SK-N-SH (cell line): Measurements from ENCODE around the gene NSG2. TPM values are rescaled to one million over a fixed set of nuclear protein-coding genes. Genes with fewer than 3 reads are reported as not detected.

Experiments
- CTCF ChIA-PET: fragments of 300-600, 350-600 bp; formaldehyde crosslinking; extraction: SDS; loops from one replicate; lab custom pipeline; 2021; lab: Yijun Ruan, JAX
- POLR2A ChIA-PET: fragments of 350-600 bp; sonication (Branson Sonifier 250); formaldehyde crosslinking; extraction: SDS; loops from one replicate; lab custom pipeline; 2020; ENCODE audit warnings: antibody characterized with exemption, inconsistent platforms; lab: Yijun Ruan, JAX
- DNase-seq: peaks from one replicate; pipeline ENCODE4 v3.0.0; 2012
- H2AFZ ChIP-seq: fragments of 200-600 bp; sonication (generic); 2 replicates; pipeline ENCODE4 v1.8.1; 2016; ENCODE audit warnings: antibody characterized with exemption, mild to moderate bottlenecking, low read depth
- H3F3A ChIP-seq: fragments of 200-600 bp; sonication (generic); replicated peaks from 2 replicates; pipeline ENCODE3; 2016; ENCODE audit warnings: antibody characterized with exemption, mild to moderate bottlenecking; ENCODE audit not compliant: insufficient read depth
- H3K27ac ChIP-seq, 2 experiments: fragments of 200-500 bp in 1 of 2; fragments of 200-600 bp in 1 of 2; sonication (Bioruptor generic) in 1 of 2; sonication (generic), shearing (Covaris generic) in 1 of 2; 2 replicates each; pipeline versions ENCODE4 v1.5.1 to v1.6.1; 2014 to 2016; ENCODE audit warnings: low read depth in 2 of 2, inconsistent platforms in 1 of 2, low read length in 1 of 2, mild to moderate bottlenecking in 1 of 2, mixed read lengths in 1 of 2
- H3K27me3 ChIP-seq: fragments of 200-600 bp; sonication (generic), shearing (Covaris generic); 2 replicates; pipeline ENCODE4 v1.6.1; 2016; ENCODE audit warnings: mixed run types; ENCODE audit not compliant: insufficient read depth
- H3K36me3 ChIP-seq, 2 experiments: fragments of 200-500 bp in 1 of 2; fragments of 200-600 bp in 1 of 2; sonication (Bioruptor generic) in 1 of 2; sonication (generic) in 1 of 2; replicated peaks in 1 of 2; 2 replicates each; pipeline versions ENCODE3 to v1.5.1; 2014 to 2016; ENCODE audit warnings: low read length in 1 of 2, mild to moderate bottlenecking in 1 of 2; ENCODE audit not compliant: insufficient read depth in 2 of 2, control insufficient read depth in 1 of 2
- H3K4me1 ChIP-seq, 2 experiments: fragments of 200-500 bp in 1 of 2; fragments of 200-600 bp in 1 of 2; sonication (Bioruptor generic) in 1 of 2; sonication (generic), shearing (Covaris generic) in 1 of 2; 2 replicates each; pipeline versions ENCODE4 v1.5.1 to v1.6.1; 2014 to 2016; ENCODE audit warnings: low read depth in 1 of 2, low read length in 1 of 2, mixed run types in 1 of 2; ENCODE audit not compliant: insufficient read depth in 2 of 2, control insufficient read depth in 1 of 2
- H3K4me2 ChIP-seq: fragments of 200-600 bp; sonication (generic), shearing (Covaris generic); 2 replicates; pipeline ENCODE4 v1.6.1; 2017; ENCODE audit warnings: mixed run types
- H3K4me3 ChIP-seq, 2 experiments: fragments of 200-500 bp in 1 of 2; fragments of 200-600 bp in 1 of 2; sonication (Bioruptor generic) in 1 of 2; sonication (generic), shearing (Covaris generic) in 1 of 2; 2 replicates each; pipeline versions ENCODE4 v1.5.1 to v1.8.1; 2014 to 2016; ENCODE audit warnings: low read depth in 2 of 2, inconsistent platforms in 1 of 2, low read length in 1 of 2, mild to moderate bottlenecking in 1 of 2, mixed read lengths in 1 of 2, moderate library complexity in 1 of 2
- H3K79me2 ChIP-seq: fragments of 200-600 bp; sonication (generic); 2 replicates; pipeline ENCODE4 v1.8.1; 2017; ENCODE audit warnings: mild to moderate bottlenecking; ENCODE audit not compliant: insufficient read depth
- H3K9ac ChIP-seq: fragments of 200-600 bp; sonication (generic); 2 replicates; pipeline ENCODE4 v1.6.1; 2017; ENCODE audit warnings: mixed run types
- H3K9me2 ChIP-seq: fragments of 200-600 bp; sonication (generic); 2 replicates; pipeline ENCODE4 v1.6.1; 2017; ENCODE audit warnings: mixed run types
- H3K9me3 ChIP-seq: fragments of 200-600 bp; sonication (generic); 2 replicates; pipeline ENCODE4 v1.6.1; 2017; ENCODE audit warnings: mixed run types, mild to moderate bottlenecking, moderate library complexity
- H4K20me1 ChIP-seq: fragments of 200-600 bp; sonication (generic); 2 replicates; pipeline ENCODE4 v1.6.1; 2017; ENCODE audit warnings: mild to moderate bottlenecking, mixed run types; ENCODE audit not compliant: insufficient read depth
- CHD2 ChIP-seq: fragments of 150-350 bp; IDR thresholded peaks from 2 replicates; pipeline ENCODE4 v1.6.1; 2018; ENCODE audit warnings: low read length; ENCODE audit not compliant: partially characterized antibody
- EZH2phosphoT487 ChIP-seq: fragments of 200-600 bp; sonication (generic); IDR thresholded peaks from 2 replicates; pipeline ENCODE4 v1.6.1; 2017; ENCODE audit warnings: low read depth, mixed run types, mild to moderate bottlenecking, antibody characterized with exemption, moderate library complexity, borderline replicate concordance
- FOSL2 ChIP-seq: IDR thresholded peaks from 2 replicates; pipeline ENCODE4 v1.4.0; 2012; ENCODE audit warnings: low read depth, mild to moderate bottlenecking, moderate library complexity, borderline replicate concordance
- FOXM1 ChIP-seq: IDR thresholded peaks from 2 replicates; pipeline ENCODE4 v1.4.0; 2012; ENCODE audit warnings: low read depth, mild to moderate bottlenecking
- GABPA ChIP-seq: IDR thresholded peaks from 2 replicates; pipeline ENCODE4 v1.4.0; 2012; ENCODE audit warnings: low read depth, mild to moderate bottlenecking
- IRF3 ChIP-seq: fragments of 150-350 bp; IDR thresholded peaks from 2 replicates; pipeline ENCODE4 v1.6.1; 2016; ENCODE audit warnings: mild to moderate bottlenecking, low read depth, low read length
- MXI1 ChIP-seq: IDR thresholded peaks from 2 replicates; pipeline ENCODE4 v1.6.1; 2012; ENCODE audit warnings: mild to moderate bottlenecking, low read depth, low read length, improper control_type of control experiment
- NFIC ChIP-seq: IDR thresholded peaks from 2 replicates; pipeline ENCODE4 v1.4.0; 2012; ENCODE audit warnings: borderline replicate concordance
- NRF1 ChIP-seq: IDR thresholded peaks from 2 replicates; pipeline ENCODE4 v1.6.1; 2012; ENCODE audit warnings: low read depth, mild to moderate bottlenecking, low read length
- PBX3 ChIP-seq: IDR thresholded peaks from 2 replicates; pipeline ENCODE4; 2012
- POLR2AphosphoS5 ChIP-seq: IDR thresholded peaks from 2 replicates; pipeline ENCODE4 v1.6.1; 2012; ENCODE audit warnings: low read depth, low read length
- SIN3A ChIP-seq: IDR thresholded peaks from 2 replicates; pipeline ENCODE4 v1.6.1; 2012; ENCODE audit warnings: low read depth, mild to moderate bottlenecking, low read length, moderate library complexity, borderline replicate concordance
- TEAD4 ChIP-seq: IDR thresholded peaks from 2 replicates; pipeline ENCODE4 v1.4.0; 2012; ENCODE audit warnings: mild to moderate bottlenecking, borderline replicate concordance; ENCODE audit not compliant: insufficient read depth
- USF1 ChIP-seq: IDR thresholded peaks from 2 replicates; pipeline ENCODE4 v1.4.0; 2012; ENCODE audit warnings: low read depth, borderline replicate concordance
- USF2 ChIP-seq: fragments of 150-350 bp; IDR thresholded peaks from 2 replicates; pipeline ENCODE4 v1.6.1; 2017; ENCODE audit warnings: antibody characterized with exemption, low read length, low read depth, borderline replicate concordance
- YY1 ChIP-seq: IDR thresholded peaks from 2 replicates; pipeline ENCODE4 v1.4.0; 2012; ENCODE audit warnings: low read depth, mild to moderate bottlenecking
- WGBS: methylation state at CpG from one replicate; pipeline ENCODE4 v1.1.6; 2017; ENCODE audit warnings: low lambda C conversion rate; 5-methylcytosine and 5-hydroxymethylcytosine counted together
- polyA plus RNA-seq, 3 experiments: library from polyadenylated mRNA; depleted of rRNA; stranded (reverse); fragments of >200 nt; gene quantifications; 2 replicates each; pipeline ENCODE4 v1.2.3, GENCODE V29; 2012

NSG2 gene
- polyA plus RNA-seq, 1 of the 3 experiments (the other 2 are of a cell fraction), result 4.3 TPM

GRCh38 chr5:174098694-174099093 lies 53.2 kb downstream of the NSG2 start:
- CTCF ChIA-PET, result interaction anchor here (0.9 to 1.8 kb wide), 3 partner anchors 53 to 213 kb away, joined by 3 to 9 read pairs (median 3); partner anchors contain the start of gene NSG2
- no peak overlapping the region for H3K4me3 ChIP-seq
- no peaks in the 10 kb centered on the region for H3K9me2 ChIP-seq
- TF ChIP-seq EZH2phosphoT487, result no peak
- no peak for TF ChIP-seq NFIC
- TF ChIP-seq IRF3, result no peak
- TF ChIP-seq GABPA, result no peak
- TF ChIP-seq POLR2AphosphoS5, result no peak
- TF ChIP-seq YY1, result no peak
- no peak for TF ChIP-seq USF1
- TF ChIP-seq MXI1, result no peak
- TF ChIP-seq NRF1, result no peak
- no peak for TF ChIP-seq TEAD4
- no peak for TF ChIP-seq USF2
- no peak for TF ChIP-seq CHD2
- TF ChIP-seq FOSL2, result no peak
- H3K79me2 ChIP-seq, result no peaks in the 10 kb centered on the region
- no peaks in the 10 kb centered on the region for H3K9me3 ChIP-seq
- DNase-seq, result no peak
- no peaks in the 10 kb centered on the region for H3K27me3 ChIP-seq
- POLR2A ChIA-PET, result no interaction called here
- H3K36me3 ChIP-seq, result no peaks in the 10 kb centered on the region
- H3K9ac ChIP-seq, result no peak overlapping the region
- H3K27ac ChIP-seq, result peak overlapping the region in 1 of 2 experiments; percentile 1; a peak in 1 of 4 replicates
- no peaks in the 10 kb centered on the region for H3F3A ChIP-seq
- H4K20me1 ChIP-seq, result no peaks in the 10 kb centered on the region
- H2AFZ ChIP-seq, result no peak overlapping the region
- no peak overlapping the region for H3K4me2 ChIP-seq
- WGBS, result 74% methylated on average over 15 of the region's 15 CpGs
- H3K4me1 ChIP-seq, result peaks cover 0 to 54% of the 10 kb centered on the region in 2 experiments; a peak in 2 of 4 replicates

GRCh38 chr5:174100490-174100889 lies 55.0 kb downstream of the NSG2 start:
- no peaks in the 10 kb centered on the region for H3K36me3 ChIP-seq
- H3K4me3 ChIP-seq, result no peak overlapping the region
- no peaks in the 10 kb centered on the region for H3F3A ChIP-seq
- H3K4me2 ChIP-seq, result no peak overlapping the region
- ChIA-PET CTCF (interaction anchor here (0.7 to 2.5 kb wide), 5 partner anchors 11 to 216 kb away, joined by 3 to 10 read pairs (median 4); partner anchors contain the start of gene NSG2), POLR2A (no interaction called here)
- H3K27ac ChIP-seq, result peak overlapping the region in 1 of 2 experiments; percentile 69; a peak in 2 of 4 replicates
- 27% methylated on average over 4 of the region's 5 CpGs for WGBS
- no peaks in the 10 kb centered on the region for H3K27me3 ChIP-seq
- H4K20me1 ChIP-seq, result no peaks in the 10 kb centered on the region
- no peak for DNase-seq
- no peaks in the 10 kb centered on the region for H3K9me2 ChIP-seq
- H3K4me1 ChIP-seq, result peaks cover 0 to 49% of the 10 kb centered on the region in 2 experiments; a peak in 1 of 4 replicates
- H3K9me3 ChIP-seq, result no peaks in the 10 kb centered on the region
- H3K79me2 ChIP-seq, result no peaks in the 10 kb centered on the region
- no peak overlapping the region for H2AFZ ChIP-seq
- no peak for TF ChIP-seq SIN3A
- TF ChIP-seq PBX3, result no peak
- TF ChIP-seq FOXM1, result no peak
- no peak overlapping the region for H3K9ac ChIP-seq
